Panc1 (cell line): ENCODE measurements around the gene ZNF200. TPM values are rescaled to one million over a fixed set of nuclear protein-coding genes. Genes with fewer than 3 reads are reported as not detected.

Experiments used
- ATAC-seq: fragments of 200-7000 bp; cut with Tn5 transposase; 2 replicates; pipeline ENCODE4 v1.9.1; 2020; ENCODE audit warnings: mild to moderate bottlenecking, moderate library complexity
- BruUV-seq: library from RNA; stranded (reverse); fragments of 400-500 nt; replicated peaks from 2 replicates; lab custom pipeline; 2021; lab: Mats Ljungman, UMichigan
- CTCF ChIA-PET: fragments of 300-600 bp; sonication (Branson Sonifier 250); formaldehyde crosslinking; loops from one replicate; lab custom pipeline; 2022; ENCODE audit warnings: antibody characterized with exemption; lab: Charles Lee
- POLR2A ChIA-PET: fragments of 300-600 bp; sonication (Branson Sonifier 250); formaldehyde crosslinking; loops from one replicate; lab custom pipeline; 2022; ENCODE audit warnings: antibody characterized with exemption; lab: Charles Lee
- DNase-seq: peaks from one replicate; pipeline ENCODE4 v3.0.0-alpha.2; 2010; ENCODE audit warnings: low read depth, low spot score
- H3K27ac ChIP-seq: 2 replicates; pipeline ENCODE4 v1.5.1; 2011; ENCODE audit warnings: mild to moderate bottlenecking, low read length, inconsistent platforms
- H3K27me3 ChIP-seq: fragments of 200-500 bp; sonication (Bioruptor generic); 2 replicates; pipeline ENCODE4 v1.6.0; 2014; ENCODE audit warnings: low read length, inconsistent platforms; ENCODE audit not compliant: control insufficient read depth, insufficient read depth
- H3K36me3 ChIP-seq: fragments of 200-500 bp; sonication (Bioruptor generic); 2 replicates; pipeline ENCODE4 v1.5.1; 2014; ENCODE audit warnings: inconsistent platforms, mild to moderate bottlenecking, low read length, moderate library complexity; ENCODE audit not compliant: control insufficient read depth, insufficient read depth
- H3K4me1 ChIP-seq: 2 replicates; pipeline ENCODE4 v1.5.1; 2011; ENCODE audit warnings: inconsistent platforms, mild to moderate bottlenecking, low read length, moderate library complexity; ENCODE audit not compliant: control insufficient read depth, insufficient read depth
- H3K4me3 ChIP-seq, 2 experiments: 2 replicates each; pipeline ENCODE4 v1.5.1; 2011 to 2012; ENCODE audit warnings: low read depth in 2 of 2, low read length in 2 of 2, mild to moderate bottlenecking in 2 of 2, inconsistent platforms in 1 of 2, moderate library complexity in 1 of 2
- H3K9me3 ChIP-seq: fragments of 200-500 bp; sonication (Bioruptor generic); 2 replicates; pipeline ENCODE4 v1.5.1; 2014; ENCODE audit warnings: low read depth, mild to moderate bottlenecking, inconsistent platforms, low read length, moderate library complexity; ENCODE audit not compliant: control insufficient read depth, insufficient read depth
- CTCF ChIP-seq: fragments of 450-650 bp; IDR thresholded peaks from 2 replicates; pipeline ENCODE4 v1.5.1; 2017; ENCODE audit warnings: mild to moderate bottlenecking
- POLR2AphosphoS5 ChIP-seq: IDR thresholded peaks from 2 replicates; pipeline ENCODE4 v1.6.1; 2012; ENCODE audit warnings: mild to moderate bottlenecking, low read depth, low read length, moderate library complexity
- SIN3A ChIP-seq: IDR thresholded peaks from 2 replicates; pipeline ENCODE4 v1.6.1; 2012; ENCODE audit warnings: low read depth, mild to moderate bottlenecking, low read length, moderate library complexity, borderline replicate concordance; ENCODE audit not compliant: insufficient read depth
- TCF7L2 ChIP-seq: IDR thresholded peaks from 2 replicates; pipeline ENCODE4 v1.6.1; 2011; ENCODE audit warnings: mild to moderate bottlenecking, low read depth, low read length, inconsistent platforms
- in situ Hi-C: cut with HindIII; loops from 2 replicates; pipeline ENCODE4 v1.10.0; 2016; ENCODE audit warnings: low sequenced_read_pairs, low pct_unique_long_range_greater_than_20kb
- intact Hi-C: fragments of 100-400 bp; cut with micrococcal nuclease; formaldehyde crosslinking; loops from one replicate; pipeline ENCODE4 v1.10.0; 2022; ENCODE audit not compliant: unreplicated experiment
- total RNA-seq: library from RNA; stranded (reverse); gene quantifications from one replicate; pipeline ENCODE4 v1.2.1, GENCODE V29; 2021; ENCODE audit not compliant: unreplicated experiment
- TF ChIP-seq, protein P1 (sequence below), 2 experiments: IDR thresholded peaks; 2 replicates each; pipeline ENCODE4 v1.6.1; 2011 to 2012; ENCODE audit warnings: low read depth in 2 of 2, control low read depth in 1 of 2, low read length in 1 of 2, mild to moderate bottlenecking in 1 of 2, moderate library complexity in 1 of 2; ENCODE audit not compliant: insufficient read depth in 1 of 2

The ZNF200 gene
- total RNA-seq, 1 experiment from 2014 or later, result 12.4 TPM

GRCh38 chr16:3223913-3224515 is 10.9 kb downstream of the ZNF200 start:
- H3K36me3 ChIP-seq, result peaks cover 12% of the 10 kb centered on the region; the same call in 1 of the 2 replicates
- no peak for ATAC-seq

DNA sequence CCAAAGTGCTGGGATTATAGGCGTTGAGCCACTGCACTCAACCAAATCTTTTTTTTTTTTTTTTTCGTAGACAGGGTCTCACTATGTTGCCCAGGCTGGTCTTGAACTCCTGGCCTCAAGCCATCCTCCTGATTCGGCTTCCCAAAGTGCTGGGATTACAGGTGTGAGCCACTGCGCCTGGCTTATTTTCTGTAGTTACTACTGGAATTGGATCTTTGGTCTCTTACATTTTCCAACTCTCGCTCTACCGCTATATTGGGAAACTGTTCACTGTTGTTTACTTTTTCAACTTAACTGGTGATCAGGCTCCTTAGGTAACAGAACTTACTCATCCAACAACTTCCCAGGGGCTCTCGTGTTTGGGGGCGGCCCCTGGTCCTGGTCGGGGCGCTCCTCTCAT is 14.1 kb downstream of the ZNF200 start:
- ATAC-seq, result no peak
- no peaks in the 10 kb centered on the region for H3K4me1 ChIP-seq
- BruUV-seq, result no TSS peak
- peaks cover 41% of the 10 kb centered on the region for H3K9me3 ChIP-seq
- CTCF ChIA-PET, result interaction anchor here (0.7 kb wide), 1 partner anchor 28 kb away, joined by 9 read pairs; no protein-coding TSS in a partner anchor
- in situ Hi-C loops (no loop called here), intact Hi-C loops (no loop called here)
- no peaks in the 10 kb centered on the region for H3K27me3 ChIP-seq
- POLR2A ChIA-PET, result no interaction called here
- no peak overlapping the region for H3K27ac ChIP-seq
- no peak for DNase-seq
- no peak for TF ChIP-seq POLR2AphosphoS5
- TF ChIP-seq, protein P1, sequence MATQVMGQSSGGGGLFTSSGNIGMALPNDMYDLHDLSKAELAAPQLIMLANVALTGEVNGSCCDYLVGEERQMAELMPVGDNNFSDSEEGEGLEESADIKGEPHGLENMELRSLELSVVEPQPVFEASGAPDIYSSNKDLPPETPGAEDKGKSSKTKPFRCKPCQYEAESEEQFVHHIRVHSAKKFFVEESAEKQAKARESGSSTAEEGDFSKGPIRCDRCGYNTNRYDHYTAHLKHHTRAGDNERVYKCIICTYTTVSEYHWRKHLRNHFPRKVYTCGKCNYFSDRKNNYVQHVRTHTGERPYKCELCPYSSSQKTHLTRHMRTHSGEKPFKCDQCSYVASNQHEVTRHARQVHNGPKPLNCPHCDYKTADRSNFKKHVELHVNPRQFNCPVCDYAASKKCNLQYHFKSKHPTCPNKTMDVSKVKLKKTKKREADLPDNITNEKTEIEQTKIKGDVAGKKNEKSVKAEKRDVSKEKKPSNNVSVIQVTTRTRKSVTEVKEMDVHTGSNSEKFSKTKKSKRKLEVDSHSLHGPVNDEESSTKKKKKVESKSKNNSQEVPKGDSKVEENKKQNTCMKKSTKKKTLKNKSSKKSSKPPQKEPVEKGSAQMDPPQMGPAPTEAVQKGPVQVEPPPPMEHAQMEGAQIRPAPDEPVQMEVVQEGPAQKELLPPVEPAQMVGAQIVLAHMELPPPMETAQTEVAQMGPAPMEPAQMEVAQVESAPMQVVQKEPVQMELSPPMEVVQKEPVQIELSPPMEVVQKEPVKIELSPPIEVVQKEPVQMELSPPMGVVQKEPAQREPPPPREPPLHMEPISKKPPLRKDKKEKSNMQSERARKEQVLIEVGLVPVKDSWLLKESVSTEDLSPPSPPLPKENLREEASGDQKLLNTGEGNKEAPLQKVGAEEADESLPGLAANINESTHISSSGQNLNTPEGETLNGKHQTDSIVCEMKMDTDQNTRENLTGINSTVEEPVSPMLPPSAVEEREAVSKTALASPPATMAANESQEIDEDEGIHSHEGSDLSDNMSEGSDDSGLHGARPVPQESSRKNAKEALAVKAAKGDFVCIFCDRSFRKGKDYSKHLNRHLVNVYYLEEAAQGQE (IDR thresholded peaks at IDR 0.05; ENCODE audit: insufficient read depth in 1 of 2, low read depth in 2 of 2, low read length in 1 of 2), result no peak
- peaks cover 8% of the 10 kb centered on the region; the same call in 1 of the 2 replicates for H3K36me3 ChIP-seq
- no peak overlapping the region for H3K4me3 ChIP-seq

More at GRCh38 chr16:3223913-3224515, 10.9 kb downstream of the ZNF200 start:
- in situ Hi-C loops, result no loop called here
- no TSS peak for BruUV-seq
- no peak for DNase-seq
- Histone ChIP-seq H3K4me3 (no peak overlapping the region), H3K4me1 (no peaks in the 10 kb centered on the region), H3K27ac (no peak overlapping the region), H3K27me3 (no peaks in the 10 kb centered on the region), H3K9me3 (peaks cover 62% of the 10 kb centered on the region)
- intact Hi-C loops, result no loop called here
- ChIA-PET CTCF (no interaction called here), POLR2A (interaction anchor here (0.5 kb wide), 1 partner anchor 272 kb away, joined by 3 read pairs; no protein-coding TSS in a partner anchor)
- no peak for TF ChIP-seq TCF7L2
- no peak for TF ChIP-seq CTCF
- no peak for TF ChIP-seq POLR2AphosphoS5

DNA sequence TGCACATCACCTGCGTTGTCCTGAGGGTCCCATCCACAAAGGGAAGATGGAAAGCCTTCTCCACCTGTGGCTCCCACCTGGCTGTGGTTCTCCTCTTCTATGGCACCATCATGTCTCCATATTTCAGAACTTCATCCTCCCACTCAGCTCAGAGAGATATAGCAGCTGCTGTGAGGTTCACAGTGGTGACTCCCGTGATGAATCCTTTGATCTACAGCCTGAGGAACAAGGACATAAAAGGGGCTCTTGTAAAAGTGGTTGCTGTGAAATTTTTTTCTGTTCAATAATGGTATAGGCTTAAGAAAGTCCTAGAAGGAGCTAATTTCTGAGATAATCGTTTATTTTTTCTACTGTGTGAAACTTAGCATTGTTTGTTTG is 18.7 kb downstream of the ZNF200 start:
- Histone ChIP-seq H3K27me3 (no peaks in the 10 kb centered on the region), H3K27ac (no peak overlapping the region), H3K36me3 (no peaks in the 10 kb centered on the region), H3K4me1 (no peaks in the 10 kb centered on the region), H3K9me3 (no peaks in the 10 kb centered on the region), H3K4me3 (no peak overlapping the region)
- POLR2A ChIA-PET, result interaction anchor here (0.7 kb wide), 1 partner anchor 428 kb away, joined by 6 read pairs; no protein-coding TSS in a partner anchor
- BruUV-seq, result no TSS peak
- intact Hi-C loops (no loop called here), in situ Hi-C loops (no loop called here)
- no peak for ATAC-seq
- TF ChIP-seq POLR2AphosphoS5 (no peak), CTCF (no peak), SIN3A (no peak), TCF7L2 (no peak)
- TF ChIP-seq, protein P1 (IDR thresholded peaks at IDR 0.05; ENCODE audit: insufficient read depth in 1 of 2, low read depth in 2 of 2, low read length in 1 of 2), result no peak
- no peak for DNase-seq
- CTCF ChIA-PET, result interaction anchor here (0.6 kb wide), 1 partner anchor 81 kb away, joined by 12 read pairs; no protein-coding TSS in a partner anchor
